GM18499 (cell line): ENCODE results near the gene TMEM95.
"Not testable (repeated sequence)": the region's sequence is repeated elsewhere in the genome, so short reads cannot be mapped to it uniquely, and the experiment has no call there.

Experiments
- ATAC-seq: cut with Tn5 transposase; IDR thresholded peaks from one replicate; pipeline ENCODE4 v1.9.1; 2021; ENCODE audit warnings: moderate number of reproducible peaks; ENCODE audit not compliant: insufficient read depth, unreplicated experiment

Gene TMEM95

GRCh38 chr17:7341842-7342241 is 13.1 kb upstream of the TMEM95 start:
- ATAC-seq: no peak

GRCh38 chr17:7343250-7343649 is 11.7 kb upstream of the TMEM95 start:
- no peak for ATAC-seq

- no peak for ATAC-seq
These were observed 8.0 kb upstream of the TMEM95 start for GRCh38 chr17:7346761-7347614.

- ATAC-seq: no peak
These were observed 7.1 kb upstream of the TMEM95 start for GRCh38 chr17:7347630-7348477.

GRCh38 chr17:7348478-7349242 is 6.3 kb upstream of the TMEM95 start:
- ATAC-seq: no peak

- ATAC-seq: no peak
These were observed 3.1 kb upstream of the TMEM95 start, which contains the start of gene KCTD11 for GRCh38 chr17:7351665-7352502. KCTD11 (plus strand) TSS chr17:7352162.

- ATAC-seq: no peak
These were observed 2.5 kb upstream of the TMEM95 start for GRCh38 chr17:7352503-7352889.

GRCh38 chr17:7352910-7353635 is 1.9 kb upstream of the TMEM95 start:
- ATAC-seq: no peak

- no peak for ATAC-seq
These were observed 603 bp upstream of the TMEM95 start for GRCh38 chr17:7354262-7354843.

- no peak for ATAC-seq
These were observed 617 bp downstream of the TMEM95 start for GRCh38 chr17:7355573-7355972.

- ATAC-seq: no peak
These were observed 1.2 kb downstream of the TMEM95 start for GRCh38 chr17:7356072-7356549.

GRCh38 chr17:7356756-7357155 is 1.8 kb downstream of the TMEM95 start:
- ATAC-seq: no peak

- ATAC-seq: no peak
These were observed 2.4 kb downstream of the TMEM95 start for GRCh38 chr17:7357381-7357780.

- ATAC-seq: no peak
These were observed 7.0 kb downstream of the TMEM95 start for GRCh38 chr17:7361906-7362305.

GRCh38 chr17:7363311-7363710 is 8.4 kb downstream of the TMEM95 start:
- ATAC-seq: no peak

- not testable (repeated sequence) for ATAC-seq
These were observed 11.0 kb downstream of the TMEM95 start for GRCh38 chr17:7365963-7366362.

GRCh38 chr17:7367083-7367482 is 12.1 kb downstream of the TMEM95 start:
- ATAC-seq: no peak

GRCh38 chr17:7367918-7368598 is 13.1 kb downstream of the TMEM95 start:
- no peak for ATAC-seq
